ENCODE data around the gene UBE2E3.

Gene UBE2E3

GRCh38 chr2:181104512-181105115, 124.2 kb downstream of the UBE2E3 start:
- Histone ChIP-seq H3K36me3 (ENCODE audit: insufficient read depth, low read length) (no peaks in the 10 kb centered on the region), H3K4me1 (ENCODE audit: insufficient read depth, low read length) (peaks cover 22% of the 10 kb centered on the region), H3K9me3 (ENCODE audit: control insufficient read depth, insufficient read depth, low read length) (no peaks in the 10 kb centered on the region), H3K9ac (ENCODE audit: low read depth, low read length) (no peak overlapping the region)

GRCh38 chr2:181105562-181105961, 125.2 kb downstream of the UBE2E3 start:
- Histone ChIP-seq H3K36me3 (ENCODE audit: insufficient read depth, low read length) (no peaks in the 10 kb centered on the region), H3K4me1 (ENCODE audit: insufficient read depth, low read length) (peaks cover 22% of the 10 kb centered on the region), H3K9ac (ENCODE audit: low read depth, low read length) (no peak overlapping the region), H3K9me3 (ENCODE audit: control insufficient read depth, insufficient read depth, low read length) (no peaks in the 10 kb centered on the region)

DNA sequence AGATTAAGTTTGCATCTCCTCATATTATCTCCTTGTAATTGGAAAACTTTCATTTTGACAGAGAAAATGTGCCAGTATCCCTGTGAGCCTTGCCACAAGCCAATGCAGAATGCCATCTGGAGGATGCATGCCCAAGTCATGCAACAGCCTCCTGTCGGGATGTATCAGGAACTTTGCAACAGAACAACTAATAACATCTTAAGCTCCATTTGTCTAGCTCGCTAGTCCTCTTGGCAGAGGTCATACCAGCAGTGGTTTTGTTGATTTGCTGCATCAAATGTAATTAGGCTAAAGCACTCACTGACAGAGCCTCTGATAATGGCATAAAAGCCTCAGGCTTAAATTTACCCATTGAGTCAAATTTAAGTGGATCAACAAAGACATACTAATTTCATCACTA, 125.8 kb downstream of the UBE2E3 start:
- H3K9ac ChIP-seq (ENCODE audit: low read depth, low read length) = no peak overlapping the region
- H3K36me3 ChIP-seq (ENCODE audit: insufficient read depth, low read length) = no peaks in the 10 kb centered on the region

DNA sequence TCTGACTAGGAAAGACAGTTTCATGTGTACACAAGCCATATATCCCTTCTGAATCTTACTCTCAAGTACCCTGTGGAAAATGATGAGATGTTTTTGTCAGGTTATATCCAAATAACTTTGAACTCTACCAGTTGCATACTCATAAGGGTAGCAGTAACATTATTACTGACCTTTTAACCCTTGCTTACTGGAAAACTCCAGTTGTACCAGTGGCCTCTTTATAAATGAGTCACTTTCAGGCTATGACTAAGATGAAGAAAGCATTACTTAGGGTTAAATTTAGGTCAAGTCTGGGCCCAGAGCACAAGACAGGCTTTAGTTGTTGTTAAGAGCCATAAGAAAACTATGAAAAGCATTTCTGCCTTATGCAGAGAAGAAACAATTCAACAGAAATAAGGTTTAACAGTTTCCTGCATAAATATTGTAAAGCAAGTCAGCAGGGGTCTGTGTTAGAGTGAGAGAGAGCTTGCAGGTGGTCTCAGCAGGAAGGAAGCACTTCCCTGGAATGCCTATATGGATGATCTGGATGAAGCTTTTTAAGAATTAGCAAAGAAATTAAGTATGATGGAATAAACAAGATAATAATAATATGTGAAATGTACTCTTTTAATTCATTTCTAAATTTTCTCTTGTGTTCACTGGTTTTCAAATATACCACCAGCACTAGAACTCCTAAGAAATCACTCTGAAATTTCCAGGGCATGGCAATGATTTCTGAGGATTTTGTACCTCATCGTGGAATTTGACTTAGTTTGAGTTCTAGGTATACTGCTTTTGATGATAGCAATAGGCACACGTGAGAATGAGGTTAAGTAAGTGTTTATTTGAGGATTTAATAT, 126.6 kb downstream of the UBE2E3 start:
- no peaks in the 10 kb centered on the region for H3K9me3 ChIP-seq (ENCODE audit: control insufficient read depth, insufficient read depth, low read length)
- H3K4me1 ChIP-seq (ENCODE audit: insufficient read depth, low read length) = peaks cover 22% of the 10 kb centered on the region
- no peaks in the 10 kb centered on the region for H3K36me3 ChIP-seq (ENCODE audit: insufficient read depth, low read length)
- H3K9ac ChIP-seq (ENCODE audit: low read depth, low read length) = no peak overlapping the region

More for the DNA sequence above, 125.8 kb downstream of the UBE2E3 start:
- Histone ChIP-seq H3K4me1 (ENCODE audit: insufficient read depth, low read length) (peaks cover 22% of the 10 kb centered on the region), H3K9me3 (ENCODE audit: control insufficient read depth, insufficient read depth, low read length) (no peaks in the 10 kb centered on the region)

- H3K36me3 ChIP-seq (ENCODE audit: insufficient read depth, low read length) = no peaks in the 10 kb centered on the region
- no peak overlapping the region for H3K9ac ChIP-seq (ENCODE audit: low read depth, low read length)
- H3K4me1 ChIP-seq (ENCODE audit: insufficient read depth, low read length) = peaks cover 22% of the 10 kb centered on the region
- H3K9me3 ChIP-seq (ENCODE audit: control insufficient read depth, insufficient read depth, low read length) = no peaks in the 10 kb centered on the region
Measured at GRCh38 chr2:181107628-181107945, 127.2 kb downstream of the UBE2E3 start.

DNA sequence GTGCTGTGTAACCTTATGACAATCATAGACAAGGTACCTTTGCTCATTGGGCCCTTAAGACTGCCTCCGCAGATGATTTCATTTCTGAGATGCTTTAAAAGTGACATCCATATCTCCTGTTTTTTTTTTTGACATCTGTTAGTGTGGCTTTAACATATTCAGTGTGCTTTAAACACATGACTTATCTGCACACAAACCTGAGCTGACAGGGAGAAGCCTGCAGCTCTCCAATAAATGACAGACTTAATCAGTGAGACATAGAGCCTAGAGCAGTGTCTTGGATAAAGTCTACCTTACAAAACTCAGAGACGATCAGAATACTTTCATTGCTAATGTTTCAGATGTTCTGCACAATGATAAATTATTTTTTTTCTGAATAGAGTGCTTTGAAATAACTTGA, 130.7 kb downstream of the UBE2E3 start:
- Histone ChIP-seq H3K9ac (ENCODE audit: low read depth, low read length) (no peak overlapping the region), H3K9me3 (ENCODE audit: control insufficient read depth, insufficient read depth, low read length) (no peaks in the 10 kb centered on the region), H3K36me3 (ENCODE audit: insufficient read depth, low read length) (no peaks in the 10 kb centered on the region), H3K4me1 (ENCODE audit: insufficient read depth, low read length) (peaks cover 12% of the 10 kb centered on the region)

DNA sequence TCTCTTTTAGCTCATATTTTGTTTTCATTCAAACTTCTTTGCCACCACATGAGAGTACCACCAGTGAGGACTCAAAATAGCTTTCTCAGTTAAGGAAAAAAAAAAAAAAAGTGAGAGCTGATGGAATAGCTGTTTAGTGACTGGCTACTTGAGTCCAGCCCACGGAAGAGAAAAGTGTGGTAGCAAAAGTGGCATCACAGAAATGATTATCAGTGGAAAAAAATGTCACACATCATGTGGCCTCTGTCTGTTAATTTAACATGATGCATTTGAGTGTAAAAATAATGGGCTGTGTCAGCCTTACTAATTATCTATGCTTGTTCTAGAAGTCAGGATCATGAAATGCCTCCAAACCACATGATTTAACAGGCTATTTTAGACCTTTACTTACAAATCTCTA, 132.5 kb downstream of the UBE2E3 start:
- Histone ChIP-seq H3K4me1 (ENCODE audit: insufficient read depth, low read length) (no peaks in the 10 kb centered on the region), H3K36me3 (ENCODE audit: insufficient read depth, low read length) (no peaks in the 10 kb centered on the region), H3K9ac (ENCODE audit: low read depth, low read length) (no peak overlapping the region), H3K9me3 (ENCODE audit: control insufficient read depth, insufficient read depth, low read length) (no peaks in the 10 kb centered on the region)
